Stimulated activated CD8-positive, alpha-beta memory T cell treated with anti-CD3 and anti-CD28 coated beads, Interleukin-4, amount 100 ng/mL, for 24 hours (primary cell): ENCODE results near the gene MSI2.
A peak's percentile ranks its signal among the peaks of the same experiment; 100 is the strongest.

Experiments used
- DNase-seq: peaks from one replicate; pipeline ENCODE4 v3.0.0-alpha.2; 2020; ENCODE audit warnings: low read depth

The MSI2 gene

DNA sequence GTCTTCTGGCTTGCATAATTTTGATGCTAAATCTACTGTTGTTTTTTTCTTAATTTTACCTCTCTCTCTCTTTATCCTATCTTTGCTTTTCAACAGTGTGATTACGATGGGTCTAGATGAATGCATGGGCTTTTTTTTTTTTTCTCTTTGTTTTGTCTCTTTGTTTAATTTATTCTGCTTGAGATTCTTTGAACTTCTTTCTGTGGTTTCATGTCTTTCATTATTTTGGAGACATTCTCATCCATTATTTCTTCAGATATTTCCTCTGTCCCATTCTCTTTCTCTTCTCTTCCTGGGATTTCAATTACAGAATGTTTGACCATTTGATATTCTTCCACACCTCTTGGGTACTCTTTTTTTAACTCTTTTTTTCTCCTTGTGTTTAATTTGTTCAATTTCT is 436.4 kb downstream of the MSI2 start:
- DNase-seq, result no peak

GRCh38 chr17:57694051-57694450 is 437.7 kb downstream of the MSI2 start:
- DNase-seq, result no peak

- DNase-seq, result no peak
These were observed 439.7 kb downstream of the MSI2 start for GRCh38 chr17:57696050-57696449.

DNA sequence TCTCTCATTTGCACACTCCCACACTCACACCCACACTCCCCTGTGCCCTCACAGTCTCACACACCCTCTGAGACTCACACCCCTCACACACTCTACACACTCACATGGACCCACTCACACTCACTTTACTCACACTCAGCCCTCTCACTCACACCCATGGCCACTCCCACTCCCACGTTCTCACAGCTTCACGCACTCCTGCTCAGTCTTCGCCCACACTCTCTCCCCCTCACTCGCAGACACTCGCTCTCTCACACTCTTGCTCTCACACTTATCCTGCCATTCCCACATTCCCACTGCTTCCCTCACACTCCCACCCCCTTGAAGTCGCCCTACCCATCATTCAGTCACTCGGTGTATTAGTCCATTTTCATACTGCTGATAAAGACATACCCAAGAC is 440.9 kb downstream of the MSI2 start:
- no peak for DNase-seq

DNA sequence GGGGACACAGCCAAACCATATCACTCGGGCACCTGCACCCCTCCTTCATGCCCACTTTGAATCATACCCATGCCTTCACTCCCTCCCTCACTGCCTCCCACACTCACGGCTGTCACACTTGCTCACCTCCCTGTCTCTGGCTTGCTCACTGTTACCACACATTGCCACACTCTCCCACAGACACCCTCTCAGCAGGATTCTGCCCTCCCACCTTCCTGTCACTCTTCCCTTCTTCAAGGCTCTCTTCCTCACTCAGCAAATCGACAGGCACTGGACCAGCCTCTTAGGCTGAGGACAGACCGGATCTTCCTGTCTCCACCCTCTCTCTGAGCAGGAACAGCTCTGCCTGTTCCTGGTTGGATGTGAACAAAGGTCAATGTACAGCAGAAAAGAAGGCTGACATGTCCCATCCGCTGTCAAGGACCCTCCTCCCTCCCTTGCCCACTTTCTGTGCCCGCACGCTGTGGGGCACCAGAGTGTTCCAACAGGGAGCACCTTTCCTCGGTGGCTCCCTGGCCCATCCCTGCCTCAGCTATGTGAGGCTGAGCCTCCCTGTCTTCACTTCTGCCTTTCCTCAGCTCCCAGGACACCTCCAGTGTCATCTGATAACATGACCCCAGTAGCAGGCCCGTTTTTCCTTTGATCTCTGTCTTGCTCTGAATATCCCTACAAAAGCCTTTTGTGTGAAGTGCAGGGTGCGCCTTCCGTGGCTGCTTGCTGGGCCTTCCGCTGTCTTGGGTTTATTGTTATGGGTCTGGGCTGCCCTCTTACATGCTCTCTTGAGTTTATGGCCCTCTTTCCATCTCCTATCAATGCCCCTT is 441.8 kb downstream of the MSI2 start:
- DNase-seq, result peak; percentile 15

- DNase-seq, result no peak
These were observed 443.5 kb downstream of the MSI2 start for GRCh38 chr17:57699751-57700219.

GRCh38 chr17:57701124-57701523 is 444.8 kb downstream of the MSI2 start:
- DNase-seq, result no peak

- no peak for DNase-seq
These were observed 446.9 kb downstream of the MSI2 start for GRCh38 chr17:57703273-57703672.

DNA sequence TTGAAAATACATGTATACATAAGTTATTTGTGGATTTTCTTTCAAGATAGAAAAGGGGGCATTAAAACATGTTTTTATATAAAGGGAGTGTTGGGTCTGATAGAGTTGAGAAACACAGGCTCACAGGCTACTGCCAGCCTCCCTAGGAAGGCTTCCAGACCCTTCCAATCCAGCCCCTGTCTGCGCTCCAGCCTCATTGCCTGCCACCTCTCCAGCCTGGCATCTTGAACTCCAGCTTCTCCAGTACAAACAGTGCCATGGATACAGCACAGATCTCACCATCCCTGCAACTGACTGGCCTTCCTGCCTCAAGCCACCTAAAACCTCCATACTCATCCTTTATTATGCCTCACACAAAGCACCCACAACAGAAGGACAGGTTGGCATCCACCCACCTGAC is 448.1 kb downstream of the MSI2 start:
- no peak for DNase-seq

DNA sequence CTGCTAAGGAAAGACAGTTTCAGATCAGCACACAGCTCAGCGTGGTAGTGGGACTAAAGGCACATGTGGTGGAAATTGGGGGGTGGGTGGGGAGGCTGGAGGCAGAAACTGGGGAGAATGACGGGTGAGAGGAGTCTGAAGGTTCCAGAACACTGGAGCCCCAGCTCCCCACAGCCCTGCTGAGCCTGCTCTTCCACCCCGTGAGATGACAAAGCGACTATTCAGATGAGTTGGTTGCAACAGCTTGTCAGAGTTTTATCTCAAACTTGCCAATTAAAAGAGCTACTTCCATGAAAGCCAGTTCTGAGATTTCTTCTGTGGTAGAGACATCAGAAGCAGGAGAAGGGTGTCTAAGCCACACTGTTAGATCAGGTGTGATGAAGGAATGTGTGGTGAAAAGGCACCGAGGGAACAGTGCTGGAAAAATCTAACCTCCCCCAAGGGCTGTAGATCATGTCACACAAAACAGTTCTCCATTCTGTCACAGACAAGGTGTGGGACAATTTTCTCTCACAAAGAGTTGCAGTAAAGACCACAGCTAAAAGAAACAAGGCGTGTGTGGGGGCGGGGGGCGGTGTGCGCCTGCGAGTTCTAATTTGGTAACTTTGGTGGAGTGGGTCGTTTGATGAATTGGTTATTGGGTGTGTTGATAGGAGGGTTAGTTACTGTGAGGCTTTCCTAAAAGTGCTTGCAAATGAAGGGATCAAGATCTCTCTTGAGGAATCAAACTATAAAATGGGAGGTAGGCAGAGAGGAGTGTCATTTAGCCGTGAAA is 449.8 kb downstream of the MSI2 start:
- DNase-seq, result no peak

DNA sequence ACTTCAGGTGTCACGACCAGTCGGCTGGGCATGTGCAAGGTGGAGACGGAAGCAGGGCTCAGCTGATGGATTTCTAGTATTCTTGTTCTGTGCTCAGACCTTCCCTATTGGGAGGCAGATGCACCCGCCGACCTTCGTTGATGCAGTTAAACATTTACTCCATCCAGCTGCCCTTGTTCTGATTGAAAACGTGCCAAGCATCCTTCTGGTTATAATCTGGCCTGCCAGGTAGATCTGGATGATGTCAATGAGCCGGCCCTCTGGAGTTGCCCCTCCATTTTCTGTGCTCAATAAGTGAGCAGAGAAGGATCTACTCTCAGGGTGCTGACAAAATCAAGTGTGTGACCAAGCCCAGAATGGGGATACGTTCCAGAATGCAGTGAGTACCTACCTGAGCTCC is 450.4 kb downstream of the MSI2 start:
- DNase-seq, result no peak

DNA sequence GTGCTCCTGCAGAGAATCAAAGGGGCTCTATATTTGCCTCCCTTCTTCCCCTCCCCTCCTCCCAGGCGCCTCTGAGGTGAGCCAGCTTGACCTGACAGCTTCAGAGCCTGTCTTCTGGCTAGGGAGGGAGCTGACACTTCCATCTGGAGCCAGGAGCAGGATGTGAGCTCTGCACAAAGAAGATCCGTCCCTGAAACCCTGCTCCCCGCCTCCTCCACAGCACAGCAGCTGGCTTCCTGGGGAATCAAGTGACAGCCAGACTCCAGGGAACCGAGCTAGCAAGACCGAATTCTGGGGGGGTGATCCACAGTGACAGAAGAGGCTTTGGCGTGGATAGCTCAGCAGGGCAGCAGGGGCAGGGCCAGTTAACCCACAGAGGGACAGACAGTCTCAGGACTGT is 451.6 kb downstream of the MSI2 start:
- DNase-seq, result no peak

GRCh38 chr17:57708410-57708809 is 452.1 kb downstream of the MSI2 start:
- DNase-seq, result no peak

DNA sequence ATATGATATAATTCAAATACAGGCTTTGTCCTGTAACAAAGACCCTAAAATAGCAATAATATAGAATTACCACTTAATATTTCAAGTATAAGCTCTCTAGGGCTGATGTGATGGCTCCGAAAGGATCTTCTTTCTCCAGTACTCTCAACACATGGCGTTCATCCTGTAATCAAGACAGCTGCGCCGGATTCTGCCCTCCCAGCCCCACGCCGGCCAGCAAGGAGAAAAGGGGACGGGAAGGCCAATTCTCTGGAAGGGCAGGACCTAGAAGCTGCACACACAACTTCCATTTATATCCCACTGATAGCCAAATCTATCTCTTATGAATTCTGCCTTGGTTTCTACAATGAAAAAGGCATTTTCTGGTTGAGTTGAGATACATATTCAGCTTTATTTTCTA is 456.8 kb downstream of the MSI2 start:
- no peak for DNase-seq

DNA sequence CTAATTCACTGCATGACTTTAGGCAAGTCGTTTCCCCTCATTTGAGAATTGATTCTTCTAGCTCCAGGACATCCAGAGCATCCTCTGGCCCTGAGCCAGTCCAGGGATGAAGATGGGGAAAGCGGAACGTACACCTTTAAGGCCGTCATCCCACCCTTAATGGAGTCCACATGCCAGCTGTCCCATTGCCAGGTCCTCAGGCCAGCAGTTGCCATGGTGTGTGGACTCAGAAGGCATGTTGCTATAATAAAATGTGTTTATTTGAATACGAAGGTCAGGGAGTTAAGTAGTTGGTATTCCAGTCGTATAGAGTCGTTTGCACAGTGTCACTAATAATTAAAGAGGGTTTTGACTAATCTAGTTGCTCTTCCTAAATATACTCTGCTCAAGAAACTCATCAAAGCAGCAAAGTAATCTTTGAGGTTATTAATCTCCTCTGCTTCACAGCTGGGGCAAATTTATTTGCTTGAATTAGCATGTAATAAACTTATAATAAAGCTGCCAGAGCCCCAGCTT is 458.4 kb downstream of the MSI2 start:
- no peak for DNase-seq

DNA sequence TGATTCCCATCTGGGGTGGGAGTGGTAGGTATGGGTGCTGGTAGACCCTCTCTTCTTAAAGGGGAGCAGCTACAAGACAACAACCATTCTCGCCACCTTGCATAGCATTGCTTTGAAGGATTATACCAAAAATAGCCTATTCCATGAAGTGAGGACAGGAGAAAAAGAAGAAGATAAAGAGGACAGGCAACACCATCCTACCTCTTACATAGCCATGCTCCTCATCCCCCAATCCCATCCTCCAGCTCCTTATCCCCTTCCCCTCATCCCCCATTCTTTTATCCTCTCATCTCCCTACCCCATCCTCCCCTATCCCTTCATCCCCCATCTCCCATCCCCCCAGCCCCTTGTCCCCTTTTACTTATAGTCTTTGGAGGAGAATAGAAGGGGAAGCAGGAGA is 459.7 kb downstream of the MSI2 start:
- DNase-seq, result no peak

DNA sequence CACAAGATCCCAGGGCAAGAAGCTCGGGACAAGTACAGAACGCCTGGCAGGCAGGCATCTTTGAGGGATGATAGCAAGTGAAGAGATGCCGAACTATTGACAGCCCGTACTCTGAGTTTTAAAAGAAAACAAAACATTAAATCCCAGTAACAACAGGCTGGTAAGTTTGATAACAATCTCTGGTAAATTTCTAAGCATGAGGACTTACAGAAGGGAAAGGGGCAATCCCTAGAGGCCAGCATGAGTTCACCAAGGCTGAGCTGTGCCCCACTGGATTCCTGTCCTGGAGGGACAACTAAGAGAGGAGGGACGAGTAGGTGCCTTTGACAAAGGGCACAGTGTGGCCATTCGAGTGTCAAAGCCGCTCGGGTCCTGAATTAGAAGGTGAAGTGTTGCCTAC is 462.6 kb downstream of the MSI2 start:
- DNase-seq, result no peak

- DNase-seq, result no peak
These were observed 464.2 kb downstream of the MSI2 start for GRCh38 chr17:57720386-57721035.

DNA sequence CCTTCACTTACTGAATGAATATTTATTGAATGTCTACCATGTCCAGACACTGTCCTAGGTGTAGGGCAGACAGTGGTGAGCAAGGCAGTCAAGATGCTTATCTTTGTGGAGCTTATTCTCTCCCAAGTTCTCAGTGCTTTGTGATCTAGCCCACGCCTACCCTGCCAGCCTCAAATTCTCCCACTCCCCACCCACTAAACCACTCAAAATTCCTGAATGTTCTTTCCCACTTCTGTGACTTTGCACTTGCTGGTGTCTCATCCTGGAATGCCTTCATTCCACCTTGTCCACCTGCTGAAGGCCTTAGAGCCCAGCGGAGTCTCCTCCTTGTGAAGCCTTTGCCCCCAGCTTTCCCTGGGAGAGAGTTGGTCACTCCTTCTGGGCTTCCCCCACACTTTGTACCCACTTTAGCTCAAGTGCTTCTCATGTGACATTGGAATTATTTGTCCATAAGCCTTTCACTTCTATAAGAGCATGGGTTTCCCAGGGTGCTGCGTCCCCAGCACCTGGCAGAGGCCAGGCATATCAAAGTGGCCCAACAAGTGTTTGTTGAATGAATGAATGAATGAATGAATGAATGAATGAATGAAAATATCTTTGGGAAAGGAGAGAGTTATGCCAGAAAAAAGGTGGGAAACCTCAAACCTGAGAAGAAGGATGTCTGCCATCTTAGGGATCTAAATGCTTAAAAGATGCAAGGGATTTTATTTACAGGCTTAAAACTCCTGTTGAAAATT is 465.8 kb downstream of the MSI2 start:
- DNase-seq, result no peak

DNA sequence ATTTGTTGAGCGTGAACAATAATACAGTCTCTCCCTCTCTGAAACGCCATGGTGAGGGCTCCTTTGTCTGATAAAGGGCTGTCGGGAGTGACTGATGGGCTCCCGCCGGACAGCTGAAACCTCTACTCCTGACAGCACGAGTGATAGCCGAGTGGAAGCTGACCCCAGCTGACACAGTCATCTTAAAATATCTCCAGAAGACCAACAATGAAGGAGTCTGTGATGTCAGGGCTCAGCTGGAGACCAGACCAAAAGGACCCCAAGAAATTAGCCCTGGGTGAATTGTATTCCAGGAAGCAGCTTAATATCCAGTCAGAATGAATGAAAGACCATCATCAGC is 466.4 kb downstream of the MSI2 start:
- DNase-seq, result no peak

GRCh38 chr17:57723427-57724025 is 467.2 kb downstream of the MSI2 start:
- no peak for DNase-seq
